DOHH2 (cell line): Measurements from ENCODE around the gene DESI1.

Source experiments
- H3F3A ChIP-seq: fragments of 200-600 bp; sonication (generic), shearing (Covaris generic); 2 replicates; pipeline ENCODE4 v1.6.0; 2016; ENCODE audit warnings: antibody characterized with exemption, mild to moderate bottlenecking; ENCODE audit not compliant: control insufficient read depth, insufficient read depth
- H3K27ac ChIP-seq: fragments of 200-600 bp; sonication (generic); 2 replicates; pipeline ENCODE4 v1.5.1; 2014; ENCODE audit warnings: low read depth, mild to moderate bottlenecking, low read length, moderate library complexity
- H3K27me3 ChIP-seq: fragments of 200-600 bp; sonication (generic); 2 replicates; pipeline ENCODE4 v1.6.1; 2014; ENCODE audit warnings: mild to moderate bottlenecking, low read length, mixed read lengths; ENCODE audit not compliant: control insufficient read depth
- H3K36me3 ChIP-seq: fragments of 200-600 bp; sonication (generic); 2 replicates; pipeline ENCODE4 v1.6.1; 2014; ENCODE audit warnings: mild to moderate bottlenecking, low read length, moderate library complexity, mixed read lengths; ENCODE audit not compliant: control insufficient read depth
- H3K4me1 ChIP-seq: fragments of 200-600 bp; sonication (generic); 2 replicates; pipeline ENCODE4 v1.6.1; 2014; ENCODE audit warnings: mild to moderate bottlenecking, low read length, mixed read lengths; ENCODE audit not compliant: control insufficient read depth
- H3K4me2 ChIP-seq: fragments of 200-600 bp; sonication (generic); 2 replicates; pipeline ENCODE4 v1.6.0; 2014; ENCODE audit warnings: mild to moderate bottlenecking, low read length, moderate library complexity
- H3K4me3 ChIP-seq: fragments of 200-600 bp; sonication (generic); 2 replicates; pipeline ENCODE4 v1.5.1; 2014; ENCODE audit warnings: mild to moderate bottlenecking, low read length, mixed read lengths
- H3K79me2 ChIP-seq: fragments of 200-600 bp; sonication (generic); 2 replicates; pipeline ENCODE4 v1.6.1; 2014; ENCODE audit warnings: mild to moderate bottlenecking, low read length, mixed read lengths; ENCODE audit not compliant: control insufficient read depth
- H3K9me2 ChIP-seq: fragments of 200-600 bp; sonication (generic); replicated peaks from 2 replicates; pipeline ENCODE4 v1.6.1; 2014; ENCODE audit warnings: mild to moderate bottlenecking, low read length, mixed read lengths; ENCODE audit not compliant: control insufficient read depth
- H3K9me3 ChIP-seq: fragments of 200-600 bp; sonication (generic); 2 replicates; pipeline ENCODE4 v1.6.1; 2014; ENCODE audit warnings: antibody characterized with exemption, low read length, mixed read lengths; ENCODE audit not compliant: control insufficient read depth, insufficient read depth
- H4K20me1 ChIP-seq: fragments of 200-600 bp; sonication (generic); 2 replicates; pipeline ENCODE4 v1.6.0; 2014; ENCODE audit warnings: low read depth, mild to moderate bottlenecking, antibody characterized with exemption, low read length, moderate library complexity; ENCODE audit not compliant: control insufficient read depth, insufficient read depth
- EZH2phosphoT487 ChIP-seq: fragments of 200-600 bp; sonication (generic); IDR thresholded peaks from 2 replicates; pipeline ENCODE4 v1.6.1; 2017; ENCODE audit warnings: borderline replicate concordance, mild to moderate bottlenecking, antibody characterized with exemption, low read length, moderate library complexity, mixed read lengths
- TF ChIP-seq, protein P1 (sequence below): fragments of 200-600 bp; sonication (generic); IDR thresholded peaks from one replicate; pipeline ENCODE4 v1.5.1; 2014; ENCODE audit warnings: antibody characterized with exemption, mild to moderate bottlenecking, low read depth, low read length; ENCODE audit not compliant: poor library complexity, severe bottlenecking

The DESI1 gene

DNA sequence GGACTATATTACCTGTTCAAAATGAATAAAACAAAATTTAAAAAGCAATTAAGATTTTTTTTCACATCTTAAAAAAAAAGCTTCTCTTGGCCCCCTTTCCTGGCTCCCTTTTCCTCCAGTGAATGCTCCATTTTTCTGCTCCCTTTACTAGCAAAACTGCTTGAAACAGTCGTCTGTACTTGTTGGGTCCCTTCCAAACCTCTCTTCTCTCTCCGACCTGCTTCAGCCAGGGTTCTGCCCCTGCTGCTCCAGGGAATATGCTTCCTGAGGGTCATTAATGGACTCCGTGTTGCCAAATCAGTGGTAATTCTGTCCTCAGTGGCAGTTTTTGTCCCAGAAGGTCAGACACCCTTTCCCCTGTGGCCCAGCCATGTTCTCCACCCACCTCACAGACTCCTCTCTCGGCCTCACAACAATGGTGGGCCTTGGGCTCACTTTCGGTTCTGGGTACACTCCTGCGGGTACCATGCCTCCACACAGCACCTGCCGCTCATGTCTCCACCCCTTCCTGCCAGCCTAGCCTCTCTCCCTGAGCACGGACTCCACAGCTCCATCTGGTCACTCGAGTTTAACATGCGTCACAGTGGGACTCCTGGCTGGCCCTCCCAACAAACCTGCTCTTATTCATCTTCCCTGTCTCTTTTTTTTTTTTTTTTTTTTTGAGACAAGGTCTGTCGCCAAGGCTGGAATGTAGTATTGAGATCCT is 68.8 kb downstream of the DESI1 start:
- Histone ChIP-seq H3K4me2 (peak overlapping the region; percentile 37; the same call in 1 of the 2 replicates), H3K27ac (no peak overlapping the region), H3K36me3 (no peaks in the 10 kb centered on the region), H3K9me2 (no peaks in the 10 kb centered on the region), H3K4me3 (no peak overlapping the region), H4K20me1 (no peaks in the 10 kb centered on the region), H3K4me1 (no peaks in the 10 kb centered on the region), H3K9me3 (no peaks in the 10 kb centered on the region), H3K79me2 (no peaks in the 10 kb centered on the region), H3K27me3 (peaks cover 10% of the 10 kb centered on the region; the same call in 1 of the 2 replicates), H3F3A (no peaks in the 10 kb centered on the region)
- TF ChIP-seq, protein P1, sequence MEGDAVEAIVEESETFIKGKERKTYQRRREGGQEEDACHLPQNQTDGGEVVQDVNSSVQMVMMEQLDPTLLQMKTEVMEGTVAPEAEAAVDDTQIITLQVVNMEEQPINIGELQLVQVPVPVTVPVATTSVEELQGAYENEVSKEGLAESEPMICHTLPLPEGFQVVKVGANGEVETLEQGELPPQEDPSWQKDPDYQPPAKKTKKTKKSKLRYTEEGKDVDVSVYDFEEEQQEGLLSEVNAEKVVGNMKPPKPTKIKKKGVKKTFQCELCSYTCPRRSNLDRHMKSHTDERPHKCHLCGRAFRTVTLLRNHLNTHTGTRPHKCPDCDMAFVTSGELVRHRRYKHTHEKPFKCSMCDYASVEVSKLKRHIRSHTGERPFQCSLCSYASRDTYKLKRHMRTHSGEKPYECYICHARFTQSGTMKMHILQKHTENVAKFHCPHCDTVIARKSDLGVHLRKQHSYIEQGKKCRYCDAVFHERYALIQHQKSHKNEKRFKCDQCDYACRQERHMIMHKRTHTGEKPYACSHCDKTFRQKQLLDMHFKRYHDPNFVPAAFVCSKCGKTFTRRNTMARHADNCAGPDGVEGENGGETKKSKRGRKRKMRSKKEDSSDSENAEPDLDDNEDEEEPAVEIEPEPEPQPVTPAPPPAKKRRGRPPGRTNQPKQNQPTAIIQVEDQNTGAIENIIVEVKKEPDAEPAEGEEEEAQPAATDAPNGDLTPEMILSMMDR: no peak
- TF ChIP-seq EZH2phosphoT487: no peak

DNA sequence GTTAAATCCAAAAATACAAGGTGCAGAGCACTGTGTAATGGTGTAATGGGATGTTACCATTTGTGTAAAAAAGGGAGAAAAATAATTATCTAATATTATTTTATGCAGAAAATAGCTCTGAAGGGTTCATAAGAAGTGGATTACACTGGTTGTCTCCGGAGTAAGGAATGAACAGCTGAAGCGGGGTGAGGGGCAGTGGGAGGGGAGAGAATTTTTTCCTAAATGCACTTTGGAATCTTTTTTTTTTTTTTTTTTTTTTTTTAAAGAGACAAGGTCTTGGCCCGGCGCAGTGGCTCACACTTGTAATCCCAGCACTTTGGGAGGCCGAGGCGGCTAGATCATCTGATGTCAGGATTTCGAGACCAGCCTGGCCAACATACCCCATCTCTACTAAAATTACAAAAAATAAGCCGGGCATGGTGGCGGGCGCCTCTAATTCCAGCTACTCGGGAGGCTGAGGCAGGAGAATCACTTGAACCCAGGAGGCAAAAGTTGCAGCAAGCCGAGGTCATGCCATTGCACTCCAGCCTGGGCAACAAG is 69.8 kb downstream of the DESI1 start:
- Histone ChIP-seq H3K79me2 (no peaks in the 10 kb centered on the region), H4K20me1 (no peaks in the 10 kb centered on the region), H3K9me3 (no peaks in the 10 kb centered on the region), H3K4me3 (no peak overlapping the region), H3K36me3 (no peaks in the 10 kb centered on the region), H3K9me2 (no peaks in the 10 kb centered on the region), H3K4me1 (no peaks in the 10 kb centered on the region), H3K27ac (no peak overlapping the region), H3F3A (no peaks in the 10 kb centered on the region), H3K27me3 (peaks cover 6% of the 10 kb centered on the region; the same call in 1 of the 2 replicates), H3K4me2 (no peak overlapping the region)
- TF ChIP-seq, protein P1: no peak
- no peak for TF ChIP-seq EZH2phosphoT487

DNA sequence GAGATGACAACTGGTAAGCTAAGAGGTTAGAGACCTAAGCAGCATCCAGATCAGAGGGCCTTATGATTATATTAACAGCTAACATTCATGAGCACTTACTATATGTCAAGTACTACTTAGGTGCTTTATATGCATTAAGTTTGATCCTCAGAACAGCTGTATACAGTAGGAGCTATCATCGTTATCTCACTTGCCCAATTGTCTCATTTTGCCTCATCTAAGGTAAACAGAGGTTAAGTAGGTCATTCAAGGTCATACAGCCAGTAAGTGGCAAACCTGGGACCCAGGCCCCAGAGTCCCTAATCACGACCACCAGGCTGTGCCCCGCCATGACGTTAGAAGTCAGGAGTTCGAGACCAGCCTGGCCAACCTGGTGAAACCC is 72.0 kb downstream of the DESI1 start:
- Histone ChIP-seq H3K4me1 (peaks cover 10% of the 10 kb centered on the region), H3F3A (no peaks in the 10 kb centered on the region; the same call in 1 of the 2 replicates), H3K27me3 (peaks cover 6% of the 10 kb centered on the region; the same call in 1 of the 2 replicates), H3K9me3 (no peaks in the 10 kb centered on the region), H3K79me2 (peaks cover 8% of the 10 kb centered on the region), H3K36me3 (peaks cover 3% of the 10 kb centered on the region), H3K4me2 (no peak overlapping the region), H3K4me3 (no peak overlapping the region), H3K27ac (no peak overlapping the region), H4K20me1 (no peaks in the 10 kb centered on the region), H3K9me2 (no peaks in the 10 kb centered on the region)
- TF ChIP-seq, protein P1: no peak
- TF ChIP-seq EZH2phosphoT487: no peak
